NCI-H2171 (cell line): Measurements from ENCODE around the gene ZNF691.
"Not testable (repeated sequence)": the region's sequence is repeated elsewhere in the genome, so short reads cannot be mapped to it uniquely, and the experiment has no call there.

Experiments used
- DNase-seq: peaks from one replicate; lab custom pipeline; 2025; lab: John Stamatoyannopoulos, UW

ZNF691 gene

DNA sequence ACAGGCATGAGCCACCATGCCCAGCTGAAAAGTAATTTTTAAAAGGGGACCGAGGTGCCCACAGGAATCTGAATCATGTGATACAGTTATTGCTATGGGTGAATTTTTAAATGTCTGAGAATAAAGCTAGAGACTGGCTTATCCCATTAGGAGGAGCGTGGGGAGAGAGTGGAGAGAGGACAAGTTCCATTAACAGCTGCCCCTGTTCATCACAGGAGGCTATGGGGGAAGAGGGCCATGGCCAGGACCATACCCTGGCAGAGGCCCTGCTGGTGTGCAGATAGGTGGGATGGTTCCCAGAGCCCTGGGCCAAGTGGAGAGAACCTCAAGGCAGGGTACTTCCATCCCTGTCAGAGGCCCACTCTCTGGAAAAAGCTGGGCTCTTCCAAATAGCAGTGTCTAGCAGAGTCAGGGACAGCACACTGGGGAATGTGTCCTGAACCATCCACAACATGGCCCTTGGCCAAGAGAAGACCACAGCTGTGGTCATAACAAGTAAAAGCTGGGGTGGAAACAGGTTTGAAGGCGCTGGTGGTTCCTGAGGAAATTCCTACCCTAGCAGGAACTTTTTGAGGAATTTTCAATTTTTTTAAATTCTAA, 13.7 kb upstream of the ZNF691 start:
- DNase-seq, result no peak

DNA sequence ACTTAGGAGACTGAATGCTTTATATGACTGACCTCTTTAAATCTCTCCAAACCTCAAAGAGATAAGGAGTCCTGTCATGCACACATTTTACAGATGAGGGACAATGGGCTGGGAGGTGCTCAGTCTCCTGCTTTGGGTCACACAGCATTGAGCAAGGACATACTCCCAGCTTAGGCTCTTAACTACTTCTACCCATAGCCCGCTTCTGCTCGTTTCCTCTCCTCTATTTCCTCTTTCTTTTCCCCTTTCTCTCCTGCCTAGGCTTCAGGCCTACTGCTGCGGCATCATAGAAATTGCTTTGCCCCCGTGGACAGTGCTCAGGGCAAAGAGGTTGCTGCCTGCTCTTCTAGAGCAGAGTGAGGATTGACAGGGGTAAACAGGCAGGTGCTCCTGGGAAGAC, 12.4 kb upstream of the ZNF691 start:
- DNase-seq, result no peak

DNA sequence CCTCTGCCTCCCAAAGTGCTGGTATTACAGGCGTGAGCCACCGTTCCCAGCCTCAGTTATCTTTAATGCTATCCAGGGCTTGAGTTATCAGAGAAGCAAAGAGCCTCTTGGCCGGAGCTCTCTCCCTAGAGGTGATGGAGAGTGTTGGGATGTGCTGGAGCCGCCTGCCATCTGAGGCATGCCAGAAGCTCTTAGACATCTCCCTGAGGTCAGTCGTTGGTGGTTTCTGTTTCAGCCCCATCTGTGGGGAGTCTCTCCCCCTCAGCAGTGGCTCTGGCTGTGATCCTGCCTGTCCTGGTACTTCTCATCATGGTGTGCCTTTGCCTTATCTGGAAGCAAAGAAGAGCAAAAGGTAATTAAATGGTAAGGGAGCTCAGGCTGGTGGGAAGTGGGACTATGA, 11.6 kb upstream of the ZNF691 start:
- no peak for DNase-seq

DNA sequence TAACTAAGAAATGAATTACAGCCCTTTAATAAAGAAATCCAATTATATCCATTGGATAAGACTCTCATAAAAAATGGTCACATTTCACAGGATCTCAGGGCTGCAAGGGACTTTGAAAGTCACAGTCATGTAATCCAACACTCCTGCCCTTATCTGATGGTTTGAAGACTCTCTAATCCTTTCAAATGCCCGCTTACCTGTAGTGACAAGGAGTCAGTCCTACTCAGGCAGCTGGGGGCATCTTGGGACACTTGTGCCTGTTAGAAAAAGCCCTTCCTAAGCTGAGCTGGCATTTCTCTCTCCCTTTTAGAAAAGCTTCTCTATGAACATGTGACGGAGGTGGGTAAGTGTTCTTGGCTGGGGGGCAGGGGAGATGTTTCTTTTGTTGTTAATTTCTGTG, 11.0 kb upstream of the ZNF691 start:
- DNase-seq, result no peak

DNA sequence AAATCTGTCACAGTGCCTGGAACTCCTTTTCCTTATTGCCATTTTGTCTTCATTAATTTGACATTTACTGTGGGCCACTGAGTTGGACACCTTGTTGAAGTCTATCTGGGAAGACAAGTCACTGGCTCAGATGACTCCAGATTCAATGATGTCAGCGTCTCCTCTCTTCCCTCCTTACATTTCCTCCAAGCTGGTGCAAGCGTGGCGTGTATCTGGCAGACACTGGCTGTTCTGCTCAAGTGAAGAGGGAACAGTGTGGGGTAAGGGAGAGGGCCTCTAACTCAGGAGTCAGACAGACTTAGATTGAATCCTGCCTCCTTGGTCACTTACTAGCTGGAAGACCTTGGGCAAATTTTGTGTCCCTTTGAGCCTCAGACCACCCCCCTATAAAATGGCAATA, 8.7 kb upstream of the ZNF691 start:
- DNase-seq, result no peak

DNA sequence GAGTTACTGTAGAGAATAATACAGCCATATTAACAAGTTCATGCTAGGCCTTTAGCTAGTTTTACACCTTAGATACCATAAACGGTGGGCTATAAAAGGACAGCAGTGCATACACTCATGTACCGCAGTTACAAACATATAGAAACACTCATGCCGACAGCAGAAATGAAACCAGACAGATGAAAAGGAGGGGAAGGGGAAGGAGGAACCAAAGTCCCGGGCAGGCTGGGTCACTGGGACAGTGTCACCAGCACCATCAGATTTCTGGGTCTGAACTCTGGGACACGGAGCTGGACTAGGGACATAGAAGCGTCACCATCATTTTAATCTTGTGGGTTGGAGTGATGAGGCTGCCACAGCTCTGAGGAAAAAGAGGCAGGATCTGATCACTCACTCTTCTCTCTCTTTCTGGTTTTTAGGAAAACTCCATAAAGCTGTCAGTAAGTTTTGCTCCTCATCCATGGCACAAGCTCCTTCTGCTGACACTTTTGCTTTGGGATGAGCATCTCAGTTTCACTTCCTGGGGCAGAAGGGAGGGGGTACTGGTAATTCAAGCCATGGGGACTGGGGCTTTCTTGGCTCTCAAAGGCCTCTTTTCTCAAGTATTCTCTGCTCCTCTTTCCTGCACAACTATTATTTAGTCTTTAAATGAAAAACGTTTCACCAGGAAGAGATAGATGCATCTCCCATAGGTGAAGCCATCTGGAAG, 7.8 kb upstream of the ZNF691 start:
- DNase-seq, result no peak

DNA sequence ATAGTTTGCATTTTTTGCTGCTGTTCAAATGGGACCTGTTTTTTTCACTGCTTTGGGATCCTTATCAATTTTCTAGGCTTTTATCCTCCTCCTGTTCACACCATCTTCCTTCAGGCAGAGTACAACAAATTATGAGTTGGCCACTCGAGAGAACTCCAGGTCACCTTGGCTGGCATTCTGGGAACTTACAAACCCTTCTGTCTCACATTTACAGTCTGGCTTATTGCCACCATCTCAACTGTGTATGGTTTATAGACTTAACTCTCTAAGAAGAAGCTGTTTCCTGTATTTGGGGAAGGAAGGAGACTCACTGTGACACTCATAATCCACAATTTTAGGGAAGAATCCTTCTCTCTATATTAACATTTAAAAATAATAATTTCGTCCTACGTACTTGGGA, 5.4 kb upstream of the ZNF691 start:
- DNase-seq, result no peak

DNA sequence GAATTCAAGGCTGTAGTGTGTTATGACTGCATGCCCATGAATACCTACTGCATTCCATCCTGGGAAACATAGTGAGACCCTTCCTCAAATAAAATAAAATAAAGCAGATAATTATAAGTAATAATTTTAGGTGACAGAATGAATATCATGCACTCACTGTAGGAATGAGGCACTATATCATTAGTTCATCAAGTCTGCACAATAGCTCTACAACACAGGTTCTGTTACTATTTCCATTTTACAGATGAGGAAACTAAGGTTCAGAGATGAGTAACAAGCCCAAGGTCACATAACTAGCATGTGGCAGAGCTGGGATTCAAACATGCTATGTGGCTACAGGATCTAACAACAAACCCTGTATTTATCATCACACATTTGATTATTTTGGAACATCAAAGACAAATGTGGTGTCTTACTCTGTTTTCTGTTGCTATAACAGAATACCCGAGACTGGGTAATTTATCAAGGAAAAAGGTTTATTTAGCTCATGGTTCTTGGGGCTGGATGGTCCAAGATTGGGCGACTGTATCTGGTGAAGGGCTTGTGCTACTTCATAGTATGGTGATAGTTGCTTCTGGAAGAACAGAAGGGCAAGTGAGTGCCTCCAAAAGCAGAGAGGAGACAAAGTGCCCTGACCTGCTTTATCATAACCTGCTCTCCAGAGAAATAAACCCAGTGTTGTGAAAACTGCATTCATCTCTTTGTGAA, 4.8 kb upstream of the ZNF691 start:
- no peak for DNase-seq

DNA sequence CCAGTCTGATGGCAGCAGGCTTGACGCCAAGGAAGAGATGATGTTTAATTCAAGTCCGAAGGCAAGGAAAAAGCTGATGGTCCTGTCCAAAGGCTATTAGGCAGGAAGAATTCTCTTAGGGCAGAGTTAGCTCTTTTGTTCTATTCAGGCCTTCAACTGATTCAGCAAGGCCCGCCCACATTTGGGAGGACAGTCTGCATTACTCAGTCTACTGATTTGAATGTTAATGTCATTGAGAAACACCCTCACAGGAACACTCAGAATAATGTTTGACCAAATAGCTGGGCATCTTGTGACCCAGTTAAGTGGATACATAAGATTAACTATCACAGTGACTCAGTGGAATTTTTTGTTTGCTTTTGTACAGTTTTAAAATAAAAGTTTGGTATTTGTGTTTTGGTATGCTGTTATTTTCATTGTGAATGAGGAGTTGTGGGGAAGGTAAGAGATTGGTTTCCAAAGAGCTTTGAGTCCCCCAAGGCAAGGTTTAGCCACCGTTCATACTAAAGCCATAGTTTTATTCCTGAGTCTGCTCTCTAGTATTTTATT, 1.7 kb upstream of the ZNF691 start:
- DNase-seq, result no peak

DNA sequence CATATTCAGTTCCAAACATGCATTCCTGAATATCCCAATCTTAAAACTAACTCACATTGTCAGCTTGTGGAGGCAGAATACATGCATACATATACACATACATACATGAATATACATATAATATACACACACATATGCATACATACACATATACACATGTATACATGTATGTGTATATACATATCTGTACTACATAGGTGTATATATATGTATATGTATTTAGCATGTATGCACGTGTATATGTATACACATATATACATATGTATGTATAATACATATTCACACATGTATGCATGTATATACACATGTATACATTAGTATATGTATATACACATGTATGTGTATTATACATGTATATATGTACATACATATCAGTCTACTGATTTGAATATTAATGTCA, 1.2 kb upstream of the ZNF691 start:
- no peak for DNase-seq

DNA sequence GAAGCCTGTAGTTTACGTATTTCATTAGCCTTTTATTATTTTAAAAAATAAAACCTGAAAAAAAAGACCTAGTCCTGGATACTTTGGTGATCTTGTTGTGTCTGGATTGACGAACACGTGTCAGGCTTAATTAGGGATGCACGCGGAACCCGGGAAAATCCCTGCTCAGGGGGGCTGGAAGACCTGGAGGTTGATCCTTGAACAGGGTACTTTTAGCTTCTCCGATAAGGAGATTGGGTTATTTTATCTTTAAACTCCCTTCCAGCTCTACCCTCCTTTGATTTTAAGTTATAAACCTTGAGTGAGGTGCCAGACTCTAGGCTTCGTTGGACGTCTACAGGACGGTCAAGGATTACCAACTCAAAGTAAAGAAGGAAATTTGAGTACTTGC, 552 bp upstream of the ZNF691 start:
- DNase-seq, result no peak

DNA sequence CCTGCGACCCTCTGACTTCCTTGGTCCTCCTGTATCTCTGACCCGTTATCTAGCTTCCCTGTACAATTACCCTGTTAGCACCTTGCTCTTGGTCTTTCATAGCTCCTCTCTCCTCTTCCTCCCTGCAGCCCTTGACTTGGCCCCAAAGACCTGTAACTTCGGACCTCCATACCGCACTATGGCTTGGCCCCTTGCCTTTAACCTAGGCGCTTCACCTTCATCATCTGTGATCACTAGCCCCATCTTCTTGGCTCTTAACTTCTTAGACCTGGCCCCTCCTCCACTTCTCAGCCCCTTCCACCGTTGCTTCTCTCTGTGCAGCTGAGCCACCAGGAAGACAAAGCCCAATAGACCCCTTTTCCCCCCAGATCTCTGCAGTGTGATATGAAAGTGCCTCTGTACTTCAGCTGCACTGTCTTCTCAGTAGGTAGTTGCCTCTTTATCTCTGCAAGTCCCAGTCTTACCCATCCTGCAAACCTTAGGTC, 740 bp downstream of the ZNF691 start:
- no peak for DNase-seq

DNA sequence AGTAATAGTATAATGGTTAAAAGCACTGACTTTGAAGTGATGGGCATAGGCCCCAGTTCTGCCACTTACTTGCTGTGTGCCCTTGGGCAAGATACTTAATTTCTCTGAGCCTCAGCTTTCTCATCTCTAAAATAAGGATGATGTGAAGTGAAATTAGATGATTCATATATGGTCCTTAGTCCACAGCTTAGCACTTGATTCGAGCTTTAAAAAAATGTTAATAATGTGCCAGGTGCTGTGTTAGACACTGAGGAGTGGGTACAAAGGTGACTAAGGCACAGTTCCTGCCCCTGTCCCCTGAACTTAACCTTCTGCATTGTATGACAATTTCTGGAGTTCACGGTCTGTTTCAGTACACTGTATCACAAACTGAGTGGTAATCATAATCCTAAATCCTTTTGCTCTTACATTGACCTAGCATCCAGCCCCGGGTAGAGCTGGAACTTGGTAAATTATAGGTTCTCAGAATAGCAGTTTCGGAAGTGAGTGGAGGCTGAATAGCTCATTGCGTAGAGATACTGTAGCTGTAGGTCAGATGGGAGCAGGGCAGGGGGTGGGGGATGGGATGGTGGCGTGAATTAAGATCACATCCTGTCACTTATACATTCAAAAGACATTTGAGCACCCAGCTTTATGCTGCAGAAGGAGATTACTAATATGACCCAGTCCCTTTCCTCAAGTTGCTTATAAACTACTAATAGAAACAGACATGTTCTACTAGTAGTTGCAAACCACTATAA, 1.5 kb downstream of the ZNF691 start:
- no peak for DNase-seq

DNA sequence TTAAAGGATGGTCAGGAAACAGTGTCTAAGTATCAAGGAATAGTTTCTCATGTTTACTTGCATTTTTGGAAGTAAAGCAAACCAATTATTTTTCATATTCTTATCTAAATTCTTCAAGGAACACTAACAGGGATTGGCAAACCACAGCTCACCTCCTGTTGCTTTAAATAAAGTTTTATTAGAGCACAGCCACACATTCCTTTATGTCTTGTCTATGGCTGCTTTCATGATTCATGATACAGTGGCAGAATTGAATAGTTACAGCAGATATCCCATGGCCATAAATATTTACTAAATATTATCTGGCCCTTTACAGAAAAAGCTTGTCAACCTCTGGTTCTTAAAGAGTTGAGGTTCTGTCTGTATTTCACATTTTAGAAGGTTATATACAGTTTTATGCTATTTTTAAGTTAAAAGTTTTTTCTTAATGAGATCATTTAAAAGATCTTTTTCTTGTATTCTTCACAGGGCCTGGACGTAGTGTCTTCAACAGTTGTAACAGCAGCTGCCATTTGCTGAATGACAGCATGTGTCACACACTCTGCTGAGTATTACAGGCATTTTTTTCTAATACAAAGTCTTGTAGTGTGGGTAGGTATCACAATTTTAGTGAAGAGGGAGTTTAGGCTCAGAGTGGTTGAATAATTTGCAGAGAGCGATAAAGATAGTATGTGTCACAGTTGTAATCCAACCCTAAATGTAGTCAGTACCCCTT, 2.6 kb downstream of the ZNF691 start:
- DNase-seq, result no peak

DNA sequence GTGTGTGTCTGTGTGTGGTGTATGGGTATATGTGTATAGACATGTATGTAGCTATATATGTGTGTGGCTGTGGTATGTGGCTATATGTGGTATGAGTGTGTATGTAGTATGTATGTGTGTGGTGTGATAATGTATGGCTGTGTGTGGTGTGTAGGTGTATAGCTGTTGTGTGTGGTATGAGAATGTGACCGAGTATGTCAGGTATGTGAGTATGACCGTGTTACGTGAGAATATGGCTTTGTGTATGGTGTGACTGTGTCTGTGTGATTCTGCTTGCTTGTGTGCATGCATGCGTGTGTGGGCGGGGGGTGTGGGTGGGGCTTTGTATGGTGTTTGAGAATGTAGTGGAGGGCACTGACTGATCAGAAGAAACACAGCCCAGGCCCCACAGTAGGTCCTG, 3.5 kb downstream of the ZNF691 start:
- DNase-seq, result no peak

DNA sequence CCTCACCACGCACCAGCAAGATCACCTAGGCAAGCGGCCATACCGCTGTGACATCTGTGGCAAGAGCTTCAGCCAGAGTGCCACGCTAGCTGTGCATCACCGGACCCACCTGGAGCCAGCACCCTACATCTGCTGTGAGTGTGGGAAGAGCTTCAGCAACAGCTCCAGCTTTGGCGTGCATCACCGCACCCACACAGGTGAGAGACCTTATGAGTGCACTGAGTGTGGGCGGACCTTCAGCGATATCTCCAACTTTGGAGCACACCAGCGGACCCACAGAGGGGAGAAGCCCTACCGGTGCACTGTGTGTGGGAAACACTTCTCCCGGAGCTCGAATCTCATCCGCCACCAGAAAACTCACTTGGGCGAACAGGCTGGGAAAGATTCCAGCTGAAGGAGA, 5.0 kb downstream of the ZNF691 start:
- no peak for DNase-seq

DNA sequence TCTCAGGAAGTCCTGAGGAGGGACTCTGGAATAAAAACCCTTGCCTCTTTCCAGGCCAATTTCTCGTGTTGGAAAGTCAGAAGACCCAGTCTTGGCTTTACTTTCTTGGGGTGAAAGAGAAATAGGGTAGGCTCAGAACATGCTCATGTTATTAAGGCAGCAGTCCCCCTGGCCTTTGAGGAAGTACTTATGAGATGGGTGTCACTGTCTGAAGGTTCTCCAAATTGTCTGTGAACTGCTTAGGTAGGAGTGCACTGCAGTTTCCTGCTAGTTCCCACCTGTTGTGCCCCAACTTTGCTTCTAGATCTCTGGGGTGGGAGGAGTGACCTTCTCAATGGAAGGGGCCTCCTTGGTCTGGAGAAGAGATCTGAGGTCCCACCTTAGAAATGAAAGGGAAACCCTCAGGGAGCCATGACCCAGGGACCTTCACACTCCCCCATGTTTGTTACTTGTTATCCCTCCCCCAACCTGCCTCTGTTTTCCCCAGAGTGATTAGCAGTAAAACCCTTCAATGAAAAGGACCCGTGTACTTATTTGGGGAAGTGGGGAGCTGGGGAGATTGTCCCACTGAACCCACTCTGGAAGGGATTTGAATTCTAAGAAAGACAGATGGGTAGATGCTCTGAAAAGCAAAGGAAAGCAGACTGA, 5.7 kb downstream of the ZNF691 start:
- no peak for DNase-seq

DNA sequence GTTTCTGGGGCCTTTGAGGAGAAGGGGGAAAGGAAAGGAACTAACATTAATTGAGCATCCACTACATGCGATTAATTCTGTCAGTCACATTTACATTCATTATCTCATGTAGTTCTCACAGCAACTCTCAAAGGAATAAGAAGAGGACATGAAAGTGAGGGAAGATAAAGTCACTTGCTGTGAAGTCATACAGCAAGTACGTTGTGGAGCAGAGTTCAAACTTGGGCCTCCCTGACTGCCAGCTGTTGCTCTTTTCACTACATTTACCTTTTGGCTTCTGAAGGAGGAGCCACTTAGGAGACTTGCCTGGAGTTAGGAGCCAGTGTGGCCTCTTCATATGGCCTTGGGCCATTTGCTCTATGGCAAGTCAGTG, 6.2 kb downstream of the ZNF691 start:
- no peak for DNase-seq

DNA sequence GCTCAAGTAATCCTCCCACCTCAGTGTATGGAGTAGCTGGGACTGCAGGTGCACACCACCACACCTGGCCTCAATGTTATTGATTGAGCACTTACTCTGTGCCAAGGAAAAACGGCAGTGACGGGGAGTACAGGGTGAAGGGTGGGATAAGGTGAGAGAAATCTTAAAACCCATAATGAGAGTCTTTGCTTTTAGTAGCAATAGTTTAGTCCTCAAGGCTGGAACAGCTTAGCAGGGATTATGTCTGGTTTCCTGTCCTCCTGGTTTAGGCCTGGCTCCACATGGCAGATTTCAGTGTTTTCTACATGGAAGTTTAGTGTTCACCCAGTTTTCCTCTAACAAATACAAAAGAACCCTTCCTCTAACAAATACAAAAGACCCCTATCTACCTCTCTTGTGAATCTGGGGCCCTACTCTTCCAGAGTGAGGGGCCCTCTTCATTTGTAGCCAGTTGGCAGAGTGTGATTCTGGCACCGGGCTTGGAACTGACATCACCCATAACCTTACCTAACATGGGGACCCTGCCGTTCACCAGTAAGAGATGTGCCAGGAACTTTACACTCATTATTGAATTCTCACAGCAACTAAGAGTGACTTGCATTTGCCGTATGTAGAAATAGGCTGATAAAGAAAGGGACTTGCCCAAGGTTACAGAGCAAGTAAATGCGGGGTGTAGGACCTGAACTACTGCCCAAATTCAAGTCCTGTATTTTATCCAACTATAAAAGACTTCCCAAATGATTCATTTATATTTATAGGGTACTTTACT, 6.9 kb downstream of the ZNF691 start:
- no peak for DNase-seq

DNA sequence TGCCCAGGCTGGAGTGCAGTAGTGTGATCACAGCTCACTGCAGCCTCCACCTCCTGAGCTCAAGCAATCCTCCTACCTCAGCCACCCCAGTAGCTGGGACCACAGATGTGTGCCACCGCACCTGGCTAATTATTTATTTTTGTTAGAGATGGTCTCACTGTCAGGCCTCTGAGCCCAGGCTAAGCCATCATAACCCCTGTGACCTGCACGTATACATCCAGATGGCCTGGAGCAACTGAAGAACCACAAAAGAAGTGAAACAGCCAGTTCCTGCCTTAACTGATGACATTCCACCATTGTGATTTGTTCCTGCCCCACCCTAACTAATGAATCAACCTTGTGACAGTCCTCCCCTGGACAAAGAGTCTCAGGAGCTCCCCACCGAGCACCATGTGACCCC, 10.1 kb downstream of the ZNF691 start:
- DNase-seq, result not testable (repeated sequence)

DNA sequence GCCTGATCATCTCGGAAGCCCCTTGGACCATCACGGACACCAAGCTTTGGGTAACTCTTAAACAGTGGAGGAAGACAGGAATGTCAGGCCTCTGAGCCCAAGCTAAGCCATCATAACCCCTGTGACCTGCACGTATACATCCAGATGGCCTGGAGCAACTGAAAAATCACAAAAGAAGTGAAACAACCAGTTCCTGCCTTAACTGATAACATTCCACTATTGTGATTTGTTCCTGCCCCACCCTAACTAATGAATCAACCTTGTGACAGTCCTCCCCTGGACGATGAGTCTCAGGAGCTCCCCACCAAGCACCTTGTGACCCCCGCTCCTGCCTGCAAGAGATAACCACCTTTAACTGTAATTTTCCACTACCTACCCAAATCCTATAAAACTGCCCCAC, 13.0 kb downstream of the ZNF691 start:
- not testable (repeated sequence) for DNase-seq
